Hepatocyte (in vitro differentiated cells): ENCODE results near the gene LOXHD1.

Experiments used
- EZH2phosphoT487 ChIP-seq: fragments of 200-600 bp; sonication (generic); IDR thresholded peaks from one replicate; pipeline ENCODE4 v1.6.1; 2018; ENCODE audit warnings: antibody characterized with exemption, mild to moderate bottlenecking, low read depth, moderate library complexity; ENCODE audit not compliant: unreplicated experiment, severe bottlenecking
- TF ChIP-seq, protein P1 (sequence below): fragments of 200-600 bp; sonication (generic); IDR thresholded peaks from 2 replicates; pipeline ENCODE4 v1.5.1; 2016; ENCODE audit warnings: antibody characterized with exemption, mild to moderate bottlenecking; ENCODE audit not compliant: poor library complexity

DNA sequence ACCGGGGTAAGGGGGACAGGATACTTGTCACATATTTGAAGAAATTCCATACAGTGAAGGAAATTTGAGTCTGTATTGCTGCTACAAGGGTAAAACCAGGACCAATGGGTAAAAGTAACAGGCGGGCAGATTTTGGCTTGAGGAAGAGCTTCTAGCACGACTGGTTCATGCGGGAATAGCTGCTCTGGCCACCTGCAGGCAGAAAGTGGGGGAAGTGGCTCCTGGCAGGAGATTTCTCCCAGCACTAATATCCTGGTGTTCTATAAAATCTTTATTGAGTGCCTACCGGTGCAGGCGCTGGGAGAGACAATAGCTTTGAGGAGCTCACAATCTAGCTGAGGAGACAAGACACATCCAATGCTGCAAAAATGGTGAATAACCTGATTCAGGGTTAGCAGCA is 198.5 kb downstream of the LOXHD1 start:
- TF ChIP-seq, protein P1, sequence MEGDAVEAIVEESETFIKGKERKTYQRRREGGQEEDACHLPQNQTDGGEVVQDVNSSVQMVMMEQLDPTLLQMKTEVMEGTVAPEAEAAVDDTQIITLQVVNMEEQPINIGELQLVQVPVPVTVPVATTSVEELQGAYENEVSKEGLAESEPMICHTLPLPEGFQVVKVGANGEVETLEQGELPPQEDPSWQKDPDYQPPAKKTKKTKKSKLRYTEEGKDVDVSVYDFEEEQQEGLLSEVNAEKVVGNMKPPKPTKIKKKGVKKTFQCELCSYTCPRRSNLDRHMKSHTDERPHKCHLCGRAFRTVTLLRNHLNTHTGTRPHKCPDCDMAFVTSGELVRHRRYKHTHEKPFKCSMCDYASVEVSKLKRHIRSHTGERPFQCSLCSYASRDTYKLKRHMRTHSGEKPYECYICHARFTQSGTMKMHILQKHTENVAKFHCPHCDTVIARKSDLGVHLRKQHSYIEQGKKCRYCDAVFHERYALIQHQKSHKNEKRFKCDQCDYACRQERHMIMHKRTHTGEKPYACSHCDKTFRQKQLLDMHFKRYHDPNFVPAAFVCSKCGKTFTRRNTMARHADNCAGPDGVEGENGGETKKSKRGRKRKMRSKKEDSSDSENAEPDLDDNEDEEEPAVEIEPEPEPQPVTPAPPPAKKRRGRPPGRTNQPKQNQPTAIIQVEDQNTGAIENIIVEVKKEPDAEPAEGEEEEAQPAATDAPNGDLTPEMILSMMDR: no peak
- no peak for TF ChIP-seq EZH2phosphoT487
